ENCODE measurements around the gene AFF3. TPM values are rescaled to one million over a fixed set of nuclear protein-coding genes. Genes with fewer than 3 reads are reported as not detected.

Gene AFF3
- total and polyA plus RNA-seq, 2 of the 13 experiments (the other 11 are each of a cell fraction or from before 2014, with no cell fraction given), result not detected

DNA sequence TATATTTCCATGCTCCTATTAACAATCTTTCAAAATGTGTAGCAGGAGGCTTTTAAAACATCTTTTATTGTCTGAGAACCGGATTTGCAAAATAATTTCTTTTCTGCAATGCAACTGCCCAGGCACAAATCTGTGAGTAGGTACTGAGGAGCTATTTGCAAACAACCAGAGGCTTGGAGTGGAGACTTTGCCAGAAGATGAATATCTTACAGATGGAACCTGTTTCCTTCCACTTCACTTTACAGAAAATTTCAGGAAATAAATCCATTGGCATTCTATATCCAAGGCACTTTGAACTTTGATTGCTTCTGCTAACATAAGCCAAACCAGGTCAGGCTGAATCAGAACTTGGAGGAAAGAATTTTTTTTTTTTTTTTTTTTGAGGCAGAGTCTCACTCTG lies 415.2 kb downstream of the AFF3 start:
- no peak overlapping the region for H2AFZ ChIP-seq (ENCODE audit: low read length)
- H3K9me3 ChIP-seq (ENCODE audit: low read length), result no peaks in the 10 kb centered on the region
- TF ChIP-seq SMARCE1 (IDR thresholded peaks at IDR 0.05; ENCODE audit: borderline replicate concordance) (no peak), ZKSCAN8 (CRISPR knock-in tag; IDR thresholded peaks at IDR 0.05; ENCODE audit: borderline replicate concordance) (no peak), TOE1 (CRISPR knock-in tag; IDR thresholded peaks at IDR 0.05) (no peak), MEIS2 (CRISPR knock-in tag; IDR thresholded peaks at IDR 0.05) (no peak), MAZ (IDR thresholded peaks at IDR 0.05; ENCODE audit: borderline replicate concordance, low read depth, low read length) (no peak), MAZ (CRISPR knock-in tag; IDR thresholded peaks at IDR 0.05; ENCODE audit: low read depth) (no peak), TFDP2 (CRISPR knock-in tag; IDR thresholded peaks at IDR 0.05) (no peak)
- ChIA-PET POLR2A (no interaction called here), CTCF (ENCODE audit: low intra/inter-chr PET ratio, low total read pairs) (no interaction called here)
- intact Hi-C loops (cut with micrococcal nuclease; ENCODE audit: unreplicated experiment) (no loop called here), in situ Hi-C loops (cut with HindIII; ENCODE audit: extremely low pct_ligation_motif_present, low pct_unique_long_range_greater_than_20kb) (loop anchor here (10.0 kb wide), 1 partner anchor 518 kb away; no protein-coding TSS in a partner anchor)
- no peaks in the 10 kb centered on the region for H4K20me1 ChIP-seq (ENCODE audit: insufficient read depth, low read length)
- no TSS peak for BruUV-seq (replicated peaks)
- no peaks in the 10 kb centered on the region for H3K79me2 ChIP-seq (ENCODE audit: insufficient read depth, low read length)
- ATAC-seq (no peak), FAIRE-seq (no peak), DNase-seq (ENCODE audit: low spot score) (no peak)
- H3K36me3 ChIP-seq (replicated peaks in 1 of 2; ENCODE audit: control insufficient read depth in 1 of 2, insufficient read depth in 2 of 2, low read length in 2 of 2), result no peaks in the 10 kb centered on the region
- 2% methylated on average over 1 of the region's 1 CpG for WGBS (ENCODE audit: low lambda C conversion rate)
- H3K27ac ChIP-seq (ENCODE audit: extremely low read length, insufficient read depth, low read length), result no peak overlapping the region
- no peak overlapping the region for H3K4me3 ChIP-seq (replicated peaks in 1 of 3; ENCODE audit: insufficient read depth in 1 of 3, low read depth in 2 of 3, low read length in 3 of 3)
- H3K4me1 ChIP-seq (ENCODE audit: insufficient read depth, low read length), result no peaks in the 10 kb centered on the region
- H3K4me2 ChIP-seq (ENCODE audit: low read depth, low read length), result no peak overlapping the region
- H3K27me3 ChIP-seq (ENCODE audit: control insufficient read depth in 1 of 2, insufficient read depth in 2 of 2, low read length in 2 of 2), result no peaks in the 10 kb centered on the region
- no peak overlapping the region for H3K9ac ChIP-seq (ENCODE audit: insufficient read depth, low read depth, low read length)

DNA sequence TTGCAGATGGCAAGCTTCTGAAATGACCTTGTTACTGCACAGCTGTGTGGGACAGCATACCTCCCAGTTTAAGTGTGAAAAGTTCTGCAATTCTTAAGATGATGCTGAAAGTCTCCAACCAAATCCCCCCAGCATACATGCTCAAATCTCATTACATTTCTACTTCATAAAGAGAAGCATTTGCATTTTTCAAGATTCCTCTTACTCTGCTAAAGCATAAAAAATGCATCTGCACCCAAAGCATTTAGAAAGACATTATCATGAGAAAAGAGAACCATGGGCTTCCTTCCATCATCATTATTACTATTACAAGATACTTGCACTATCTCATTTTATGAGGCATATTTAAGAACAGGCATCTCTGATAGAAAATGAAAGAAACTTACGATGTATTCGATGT lies 415.7 kb downstream of the AFF3 start:
- no peak for DNase-seq (ENCODE audit: low spot score)
- H3K27ac ChIP-seq (ENCODE audit: extremely low read length, insufficient read depth, low read length), result no peak overlapping the region
- 48% methylated on average over 2 of the region's 2 CpGs for WGBS (ENCODE audit: low lambda C conversion rate)
- H4K20me1 ChIP-seq (ENCODE audit: insufficient read depth, low read length), result no peaks in the 10 kb centered on the region
- in situ Hi-C loops (cut with HindIII; ENCODE audit: extremely low pct_ligation_motif_present, low pct_unique_long_range_greater_than_20kb) (loop anchor here (10.0 kb wide), 1 partner anchor 518 kb away; no protein-coding TSS in a partner anchor), intact Hi-C loops (cut with micrococcal nuclease; ENCODE audit: unreplicated experiment) (loop anchor here (1.0 kb wide), 1 partner anchor 517 kb away; no protein-coding TSS in a partner anchor)
- CTCF ChIA-PET (ENCODE audit: low intra/inter-chr PET ratio, low total read pairs), result interaction anchor here (1.6 kb wide), 1 partner anchor 516 kb away, joined by 8 read pairs; no protein-coding TSS in a partner anchor
- H3K4me2 ChIP-seq (ENCODE audit: low read depth, low read length), result no peak overlapping the region
- ATAC-seq, result no peak
- POLR2A ChIA-PET, result no interaction called here
- BruUV-seq (replicated peaks), result no TSS peak
- no peaks in the 10 kb centered on the region for H3K36me3 ChIP-seq (replicated peaks in 1 of 2; ENCODE audit: control insufficient read depth in 1 of 2, insufficient read depth in 2 of 2, low read length in 2 of 2)
- H3K9ac ChIP-seq (ENCODE audit: insufficient read depth, low read depth, low read length), result no peak overlapping the region
- no peak overlapping the region for H2AFZ ChIP-seq (ENCODE audit: low read length)
- FAIRE-seq, result no peak
- no peak overlapping the region for H3K4me3 ChIP-seq (replicated peaks in 1 of 3; ENCODE audit: insufficient read depth in 1 of 3, low read depth in 2 of 3, low read length in 3 of 3)
- H3K9me3 ChIP-seq (ENCODE audit: low read length), result no peaks in the 10 kb centered on the region
- no peaks in the 10 kb centered on the region for H3K27me3 ChIP-seq (ENCODE audit: control insufficient read depth in 1 of 2, insufficient read depth in 2 of 2, low read length in 2 of 2)
- H3K4me1 ChIP-seq (ENCODE audit: insufficient read depth, low read length), result no peaks in the 10 kb centered on the region
- no peaks in the 10 kb centered on the region for H3K79me2 ChIP-seq (ENCODE audit: insufficient read depth, low read length)
- TF ChIP-seq XRCC5 (optimal IDR thresholded peaks at IDR 0.05; ENCODE audit: low read length) (no peak), BCL6 (CRISPR knock-in tag; IDR thresholded peaks at IDR 0.05) (no peak), ZNF83 (CRISPR knock-in tag; IDR thresholded peaks at IDR 0.05; ENCODE audit: borderline replicate concordance) (no peak), TBX3 (IDR thresholded peaks at IDR 0.05; ENCODE audit: borderline replicate concordance) (no peak)
- TF ChIP-seq, protein P1, sequence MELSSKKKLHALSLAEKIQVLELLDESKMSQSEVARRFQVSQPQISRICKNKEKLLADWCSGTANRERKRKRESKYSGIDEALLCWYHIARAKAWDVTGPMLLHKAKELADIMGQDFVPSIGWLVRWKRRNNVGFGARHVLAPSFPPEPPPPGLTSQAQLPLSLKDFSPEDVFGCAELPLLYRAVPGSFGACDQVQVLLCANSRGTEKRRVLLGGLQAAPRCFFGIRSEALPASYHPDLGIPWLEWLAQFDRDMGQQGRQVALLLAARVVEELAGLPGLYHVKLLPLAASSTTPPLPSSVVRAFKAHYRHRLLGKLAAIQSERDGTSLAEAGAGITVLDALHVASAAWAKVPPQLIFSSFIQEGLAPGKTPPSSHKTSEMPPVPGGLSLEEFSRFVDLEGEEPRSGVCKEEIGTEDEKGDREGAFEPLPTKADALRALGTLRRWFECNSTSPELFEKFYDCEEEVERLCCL (CRISPR knock-in tag; IDR thresholded peaks at IDR 0.05; ENCODE audit: borderline replicate concordance), result no peak

Measured in HepG2 (cell line).